OCI-LY3 (cell line): ENCODE measurements around the gene BHLHE40.

Experiments
- H2AFZ ChIP-seq: fragments of 200-600, 300-600 bp; shearing (Covaris generic); 2 replicates; pipeline ENCODE4 v1.6.0; 2014; ENCODE audit warnings: antibody characterized with exemption, low read depth, low read length
- H3K27ac ChIP-seq: fragments of 200-600, 300-600 bp; sonication (generic); 2 replicates; pipeline ENCODE4 v1.5.1; 2014; ENCODE audit warnings: mild to moderate bottlenecking, low read length, moderate library complexity, mixed read lengths
- H3K27me3 ChIP-seq: fragments of 200-600, 300-600 bp; sonication (generic); 2 replicates; pipeline ENCODE4 v1.6.1; 2014; ENCODE audit warnings: low read depth, low read length, mixed read lengths
- H3K36me3 ChIP-seq: fragments of 200-600, 300-600 bp; sonication (generic); replicated peaks from 2 replicates; pipeline ENCODE3; 2014; ENCODE audit warnings: low read depth, low read length, mixed read lengths
- H3K4me1 ChIP-seq: fragments of 300-600, 200-600 bp; sonication (generic); 2 replicates; pipeline ENCODE4 v1.6.1; 2014; ENCODE audit warnings: low read length, mixed read lengths
- H3K4me2 ChIP-seq: fragments of 200-600, 300-600 bp; sonication (generic); 2 replicates; pipeline ENCODE4 v1.6.1; 2014; ENCODE audit warnings: low read length, mixed read lengths
- H3K4me3 ChIP-seq: fragments of 300-600, 200-600 bp; sonication (generic); 2 replicates; pipeline ENCODE4 v1.5.1; 2014; ENCODE audit warnings: antibody characterized with exemption, mild to moderate bottlenecking, low read length, moderate library complexity
- H3K79me2 ChIP-seq: fragments of 300-600, 200-600 bp; shearing (Covaris generic); 2 replicates; pipeline ENCODE4 v1.6.1; 2014; ENCODE audit warnings: mild to moderate bottlenecking, low read length, mixed read lengths
- H3K9ac ChIP-seq: fragments of 300-600, 200-600 bp; shearing (Covaris generic); 2 replicates; pipeline ENCODE4 v1.6.0; 2014; ENCODE audit warnings: mild to moderate bottlenecking, low read length, moderate library complexity
- H3K9me3 ChIP-seq: fragments of 200-600, 300-600 bp; shearing (Covaris generic); 2 replicates; pipeline ENCODE4 v1.6.1; 2014; ENCODE audit warnings: low read length, mixed read lengths; ENCODE audit not compliant: insufficient read depth
- H4K20me1 ChIP-seq: fragments of 200-600, 300-600 bp; sonication (generic); 2 replicates; pipeline ENCODE4 v1.6.1; 2016; ENCODE audit warnings: low read length, mixed read lengths; ENCODE audit not compliant: insufficient read depth
- EZH2phosphoT487 ChIP-seq: fragments of 200-600 bp; shearing (Covaris generic); IDR thresholded peaks from 2 replicates; pipeline ENCODE4 v1.6.1; 2018; ENCODE audit warnings: antibody characterized with exemption, mixed run types, low read depth
- TF ChIP-seq, protein P1 (sequence below): fragments of 200-600, 300-600 bp; sonication (generic); IDR thresholded peaks from 2 replicates; pipeline ENCODE4 v1.5.1; 2014; ENCODE audit warnings: antibody characterized with exemption, low read length, low read depth

Gene BHLHE40

DNA sequence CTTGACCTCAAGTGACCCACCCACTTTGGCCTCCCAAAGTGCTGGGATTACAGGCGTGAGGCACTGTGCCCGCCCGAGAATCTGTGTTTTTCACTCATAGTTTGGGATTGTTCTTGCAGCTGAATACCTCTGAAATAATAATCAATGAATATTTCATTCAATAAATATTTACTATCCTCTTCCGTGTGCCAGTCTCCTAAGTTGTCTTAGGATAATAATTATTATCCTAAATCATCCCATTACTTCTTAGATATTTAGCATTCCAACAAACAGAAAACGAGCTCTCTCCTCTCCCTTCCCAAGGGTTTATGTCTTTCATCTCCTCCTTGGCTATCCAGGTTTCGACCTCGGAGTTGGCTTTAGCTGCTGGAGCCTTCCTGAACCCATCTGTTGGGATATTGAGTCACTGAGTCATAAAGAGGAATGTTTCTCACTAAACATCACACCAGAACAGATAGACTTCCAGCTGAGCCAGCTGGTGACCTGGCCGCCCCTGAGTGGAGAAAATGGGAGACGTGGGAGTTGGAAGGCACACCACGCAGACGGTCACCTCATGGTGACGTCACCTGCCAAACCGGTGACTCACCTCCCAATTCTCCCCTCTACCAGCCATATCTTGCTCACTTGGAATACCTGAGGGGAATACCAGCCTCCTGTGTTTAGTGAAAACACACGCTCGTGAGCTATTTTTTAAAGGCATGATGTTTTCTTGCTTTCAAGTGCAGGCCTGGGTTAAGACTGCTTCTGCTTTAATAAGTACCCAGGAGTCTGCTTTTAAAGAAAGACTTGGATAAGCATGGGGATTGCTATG, 43.9 kb downstream of the BHLHE40 start:
- Histone ChIP-seq H3K9me3 (no peaks in the 10 kb centered on the region), H3K4me1 (peaks cover 33% of the 10 kb centered on the region), H4K20me1 (no peaks in the 10 kb centered on the region), H3K79me2 (no peaks in the 10 kb centered on the region), H3K36me3 (no peaks in the 10 kb centered on the region), H3K9ac (no peak overlapping the region), H3K27me3 (peaks cover 51% of the 10 kb centered on the region), H2AFZ (no peak overlapping the region), H3K4me3 (no peak overlapping the region), H3K4me2 (no peak overlapping the region), H3K27ac (no peak overlapping the region)
- no peak for TF ChIP-seq EZH2phosphoT487
- TF ChIP-seq, protein P1, sequence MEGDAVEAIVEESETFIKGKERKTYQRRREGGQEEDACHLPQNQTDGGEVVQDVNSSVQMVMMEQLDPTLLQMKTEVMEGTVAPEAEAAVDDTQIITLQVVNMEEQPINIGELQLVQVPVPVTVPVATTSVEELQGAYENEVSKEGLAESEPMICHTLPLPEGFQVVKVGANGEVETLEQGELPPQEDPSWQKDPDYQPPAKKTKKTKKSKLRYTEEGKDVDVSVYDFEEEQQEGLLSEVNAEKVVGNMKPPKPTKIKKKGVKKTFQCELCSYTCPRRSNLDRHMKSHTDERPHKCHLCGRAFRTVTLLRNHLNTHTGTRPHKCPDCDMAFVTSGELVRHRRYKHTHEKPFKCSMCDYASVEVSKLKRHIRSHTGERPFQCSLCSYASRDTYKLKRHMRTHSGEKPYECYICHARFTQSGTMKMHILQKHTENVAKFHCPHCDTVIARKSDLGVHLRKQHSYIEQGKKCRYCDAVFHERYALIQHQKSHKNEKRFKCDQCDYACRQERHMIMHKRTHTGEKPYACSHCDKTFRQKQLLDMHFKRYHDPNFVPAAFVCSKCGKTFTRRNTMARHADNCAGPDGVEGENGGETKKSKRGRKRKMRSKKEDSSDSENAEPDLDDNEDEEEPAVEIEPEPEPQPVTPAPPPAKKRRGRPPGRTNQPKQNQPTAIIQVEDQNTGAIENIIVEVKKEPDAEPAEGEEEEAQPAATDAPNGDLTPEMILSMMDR = no peak

DNA sequence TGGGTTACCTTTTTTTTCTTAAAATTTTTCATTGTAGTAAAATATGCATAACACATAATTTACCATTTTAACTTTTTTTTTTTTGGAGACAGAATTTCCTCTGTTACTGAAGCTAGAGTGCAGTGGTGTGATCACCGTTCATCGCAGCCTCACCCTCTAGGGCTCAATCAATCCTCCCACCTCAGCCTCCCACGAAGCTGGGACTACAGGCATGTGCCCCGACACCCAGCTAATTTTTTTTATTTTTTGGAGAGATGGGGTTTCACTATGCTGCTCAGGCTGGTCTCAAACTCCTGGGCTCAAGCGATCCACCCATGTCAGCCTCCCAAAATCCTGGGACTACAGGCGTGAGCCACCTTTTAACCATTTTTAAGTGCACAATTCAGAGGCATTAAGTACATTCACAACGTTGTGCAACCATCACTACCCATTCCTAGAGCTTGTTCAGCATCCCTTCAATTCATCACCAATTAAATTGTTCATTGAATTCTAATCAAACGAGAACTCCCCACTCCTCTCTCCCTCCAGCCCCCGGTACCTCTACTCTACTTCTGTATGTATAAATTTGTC, 44.6 kb downstream of the BHLHE40 start:
- Histone ChIP-seq H3K36me3 (no peaks in the 10 kb centered on the region), H3K9me3 (no peaks in the 10 kb centered on the region), H3K79me2 (no peaks in the 10 kb centered on the region), H4K20me1 (no peaks in the 10 kb centered on the region), H3K9ac (no peak overlapping the region), H3K27me3 (peaks cover 51% of the 10 kb centered on the region), H3K4me3 (no peak overlapping the region), H2AFZ (no peak overlapping the region), H3K4me2 (no peak overlapping the region), H3K27ac (no peak overlapping the region), H3K4me1 (peaks cover 39% of the 10 kb centered on the region)
- TF ChIP-seq, protein P1 = no peak
- TF ChIP-seq EZH2phosphoT487 = no peak

DNA sequence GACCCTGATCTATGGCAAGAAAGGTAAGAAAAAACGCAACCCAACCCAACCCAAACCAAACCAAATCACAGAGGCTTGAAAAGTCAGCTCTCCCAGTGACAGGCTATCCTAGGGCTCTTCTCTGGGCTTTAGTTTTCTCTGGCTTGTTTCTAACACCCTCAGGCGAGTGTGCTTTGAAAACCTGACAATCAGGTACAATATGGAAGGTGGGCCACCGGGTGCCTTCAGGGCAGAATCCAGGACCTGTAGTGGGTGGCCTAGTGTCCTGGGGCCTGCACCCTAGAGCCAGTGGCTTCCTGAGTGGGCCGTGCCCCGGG, 46.8 kb downstream of the BHLHE40 start:
- H3K4me2 ChIP-seq = peak overlapping the region; percentile 98
- peak overlapping the region; percentile 81 for H3K4me3 ChIP-seq
- H3K36me3 ChIP-seq = no peaks in the 10 kb centered on the region
- H2AFZ ChIP-seq = no peak overlapping the region
- H3K9ac ChIP-seq = no peak overlapping the region
- no peaks in the 10 kb centered on the region for H4K20me1 ChIP-seq
- no peaks in the 10 kb centered on the region for H3K9me3 ChIP-seq
- H3K27me3 ChIP-seq = peaks cover 43% of the 10 kb centered on the region
- no peak overlapping the region for H3K27ac ChIP-seq
- H3K4me1 ChIP-seq = peaks cover 45% of the 10 kb centered on the region
- TF ChIP-seq, protein P1 = no peak
- no peak for TF ChIP-seq EZH2phosphoT487
- H3K79me2 ChIP-seq = no peaks in the 10 kb centered on the region

DNA sequence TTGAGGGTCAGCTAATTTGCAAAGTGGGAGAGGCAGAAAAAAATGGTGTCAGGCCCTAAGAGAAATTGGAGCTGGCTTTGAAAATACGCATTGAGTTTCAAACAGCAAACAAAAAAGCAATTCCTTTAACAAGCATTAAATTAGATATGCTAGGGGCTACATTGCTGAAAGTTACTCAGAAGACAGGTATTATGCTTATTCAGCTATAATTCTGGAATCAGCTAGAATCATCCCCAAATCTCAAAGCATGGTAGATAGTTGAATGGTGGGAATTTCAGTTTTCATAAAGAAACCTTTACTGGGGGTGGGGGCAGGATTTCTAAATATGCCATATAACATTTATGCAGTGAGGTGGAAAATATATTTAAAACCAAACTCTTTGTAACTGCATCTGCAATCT, 50.5 kb downstream of the BHLHE40 start:
- TF ChIP-seq, protein P1 = no peak
- TF ChIP-seq EZH2phosphoT487 = no peak
- H2AFZ ChIP-seq = no peak overlapping the region
- H4K20me1 ChIP-seq = no peaks in the 10 kb centered on the region
- H3K4me3 ChIP-seq = no peak overlapping the region
- no peaks in the 10 kb centered on the region for H3K36me3 ChIP-seq
- no peak overlapping the region for H3K4me2 ChIP-seq
- H3K9ac ChIP-seq = no peak overlapping the region
- H3K27ac ChIP-seq = no peak overlapping the region
- no peaks in the 10 kb centered on the region for H3K79me2 ChIP-seq
- H3K4me1 ChIP-seq = peaks cover 23% of the 10 kb centered on the region
- peaks cover 21% of the 10 kb centered on the region for H3K27me3 ChIP-seq
- no peaks in the 10 kb centered on the region for H3K9me3 ChIP-seq
